Epidermal melanocyte (primary cell): ENCODE results near the gene GLB1L.
"Not testable (repeated sequence)": the region's sequence is repeated elsewhere in the genome, so short reads cannot be mapped to it uniquely, and the experiment has no call there.

Source experiments
- DNase-seq: peaks from one replicate; pipeline ENCODE4 v3.0.0; 2011; ENCODE audit warnings: low spot score; ENCODE audit not compliant: insufficient read length

GLB1L gene

DNA sequence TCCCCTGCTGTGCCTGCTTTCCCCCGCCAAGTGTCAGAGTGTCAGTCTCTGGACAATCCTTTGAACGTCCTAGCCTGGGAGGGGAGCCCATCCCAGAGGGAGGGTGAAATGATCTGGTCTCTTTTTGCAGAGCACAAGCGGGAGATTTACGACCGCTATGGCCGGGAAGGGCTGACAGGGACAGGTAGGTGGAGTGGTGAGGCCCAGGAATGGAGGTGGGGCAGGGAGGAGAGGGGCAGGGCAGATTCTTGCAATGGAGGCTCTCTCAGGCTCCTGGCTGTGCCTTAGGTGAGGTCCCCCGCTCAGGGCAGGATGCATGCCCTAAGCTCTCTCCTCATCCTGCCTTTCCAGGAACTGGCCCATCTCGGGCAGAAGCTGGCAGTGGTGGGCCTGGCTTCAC, 36.3 kb upstream of the GLB1L start:
- no peak for DNase-seq

DNA sequence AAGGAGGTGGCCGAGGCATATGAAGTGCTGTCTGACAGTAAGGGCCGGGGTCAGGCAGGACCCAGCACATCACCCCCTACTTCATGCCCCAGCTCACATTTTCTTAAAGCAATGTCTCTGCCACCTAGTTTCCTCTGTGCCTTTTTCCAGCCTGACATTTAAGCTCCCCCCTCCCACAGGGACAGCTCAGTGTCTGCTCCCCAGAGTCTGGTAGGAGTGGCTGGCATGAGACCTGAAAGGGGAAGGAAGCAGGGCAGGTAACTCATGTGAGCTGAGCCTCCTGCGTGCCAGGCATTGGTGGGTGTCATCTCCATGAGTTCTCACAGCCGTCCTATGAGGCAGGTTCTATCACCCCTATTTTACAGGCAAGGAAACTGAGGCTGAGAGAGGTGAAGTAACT, 35.4 kb upstream of the GLB1L start:
- DNase-seq, result no peak

DNA sequence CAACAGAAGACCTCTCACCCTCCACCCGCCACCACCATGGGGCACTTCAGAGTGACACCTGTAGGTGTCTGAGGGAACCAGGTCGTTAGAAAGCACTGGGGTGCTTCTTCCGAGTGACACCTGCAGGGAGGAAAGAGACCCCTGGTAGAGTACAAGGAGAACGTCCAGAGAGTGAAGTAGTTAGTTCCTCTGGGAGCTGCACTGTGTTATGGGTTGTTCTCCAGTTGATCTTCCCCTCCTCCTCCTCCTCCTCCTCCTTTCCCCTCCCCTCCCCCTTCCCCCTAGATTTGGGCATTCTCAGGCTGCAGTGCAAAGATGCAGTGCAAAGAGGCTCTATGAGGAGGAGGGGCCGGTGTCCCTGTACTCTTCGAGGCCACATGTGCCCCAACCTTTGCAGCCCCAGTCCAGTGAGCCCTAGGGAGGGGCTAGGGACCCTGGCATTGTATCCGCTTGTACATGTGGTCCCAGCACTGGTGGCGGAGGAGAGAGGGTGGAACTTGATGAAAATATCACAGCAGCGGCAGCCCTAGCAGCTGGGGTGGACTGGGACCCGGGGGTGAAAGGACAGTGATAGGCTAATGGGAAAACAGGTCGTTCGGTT, 34.8 kb upstream of the GLB1L start:
- DNase-seq, result no peak

DNA sequence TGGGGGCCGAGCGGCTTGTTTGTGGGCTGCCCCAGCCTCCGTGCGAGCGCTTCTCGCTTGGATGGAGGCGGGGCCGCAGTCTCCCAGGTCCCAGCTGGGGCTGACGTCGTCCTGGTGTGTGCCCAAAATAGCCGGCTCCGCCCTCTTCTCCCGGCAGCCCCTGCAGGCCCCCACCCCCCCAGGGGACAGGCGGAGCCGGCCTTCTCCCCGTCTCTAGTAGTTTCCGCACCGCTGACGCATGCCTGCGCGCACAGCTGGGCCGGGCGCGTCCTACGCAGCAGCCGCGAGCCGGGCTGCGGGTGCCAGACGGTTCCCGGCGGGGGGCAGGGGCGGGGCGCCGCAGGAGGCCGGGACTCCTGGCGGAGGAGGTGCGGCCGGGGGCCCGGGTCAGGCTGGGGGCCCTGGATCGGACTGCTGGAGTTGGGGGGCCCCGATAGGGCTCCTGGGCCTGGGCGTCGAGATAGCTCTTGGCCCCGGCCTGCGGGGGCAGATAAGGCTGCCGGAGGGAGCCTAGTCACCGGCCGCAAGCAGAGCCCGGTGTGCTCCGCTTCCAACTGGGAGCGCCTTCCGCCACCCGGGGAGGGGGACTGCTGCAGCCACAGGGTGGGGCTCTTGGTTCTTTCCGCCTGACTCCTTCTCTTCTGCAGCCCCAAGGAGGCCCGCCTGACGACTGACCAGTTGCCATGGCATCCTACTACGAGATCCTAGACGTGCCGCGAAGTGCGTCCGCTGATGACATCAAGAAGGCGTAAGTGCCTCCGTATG, 34.1 kb upstream of the GLB1L start, which contains the start of gene DNAJB2:
DNAJB2 (plus strand) TSS at position 216 of the 765 bp plus-strand sequence; CDS start at position 684, 468 bp downstream.
- DNase-seq, result peak; percentile 99

DNA sequence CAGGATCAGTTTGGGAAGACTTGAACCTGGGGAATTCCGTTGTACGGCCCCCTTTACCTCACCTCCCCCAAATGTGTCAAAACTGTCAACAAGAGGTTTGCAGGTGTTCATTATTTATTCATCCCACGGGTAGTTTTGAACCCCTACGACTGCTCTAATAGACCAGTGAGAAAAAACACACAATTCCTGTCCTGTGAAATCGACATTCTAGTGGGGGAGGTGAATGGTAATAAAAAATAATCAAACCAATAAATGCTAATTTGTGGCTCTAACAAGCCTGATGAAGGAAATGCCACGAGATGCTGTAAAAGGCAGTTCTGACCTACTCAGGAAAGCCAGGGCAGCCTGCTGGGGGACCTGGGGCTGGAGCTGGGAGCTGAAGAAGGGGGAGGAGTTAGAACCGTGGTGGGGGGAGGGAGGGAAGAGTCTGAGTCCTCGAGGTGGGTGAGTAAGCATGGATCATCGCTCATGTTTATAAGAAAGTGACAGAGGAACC, 33.5 kb upstream of the GLB1L start:
- no peak for DNase-seq

DNA sequence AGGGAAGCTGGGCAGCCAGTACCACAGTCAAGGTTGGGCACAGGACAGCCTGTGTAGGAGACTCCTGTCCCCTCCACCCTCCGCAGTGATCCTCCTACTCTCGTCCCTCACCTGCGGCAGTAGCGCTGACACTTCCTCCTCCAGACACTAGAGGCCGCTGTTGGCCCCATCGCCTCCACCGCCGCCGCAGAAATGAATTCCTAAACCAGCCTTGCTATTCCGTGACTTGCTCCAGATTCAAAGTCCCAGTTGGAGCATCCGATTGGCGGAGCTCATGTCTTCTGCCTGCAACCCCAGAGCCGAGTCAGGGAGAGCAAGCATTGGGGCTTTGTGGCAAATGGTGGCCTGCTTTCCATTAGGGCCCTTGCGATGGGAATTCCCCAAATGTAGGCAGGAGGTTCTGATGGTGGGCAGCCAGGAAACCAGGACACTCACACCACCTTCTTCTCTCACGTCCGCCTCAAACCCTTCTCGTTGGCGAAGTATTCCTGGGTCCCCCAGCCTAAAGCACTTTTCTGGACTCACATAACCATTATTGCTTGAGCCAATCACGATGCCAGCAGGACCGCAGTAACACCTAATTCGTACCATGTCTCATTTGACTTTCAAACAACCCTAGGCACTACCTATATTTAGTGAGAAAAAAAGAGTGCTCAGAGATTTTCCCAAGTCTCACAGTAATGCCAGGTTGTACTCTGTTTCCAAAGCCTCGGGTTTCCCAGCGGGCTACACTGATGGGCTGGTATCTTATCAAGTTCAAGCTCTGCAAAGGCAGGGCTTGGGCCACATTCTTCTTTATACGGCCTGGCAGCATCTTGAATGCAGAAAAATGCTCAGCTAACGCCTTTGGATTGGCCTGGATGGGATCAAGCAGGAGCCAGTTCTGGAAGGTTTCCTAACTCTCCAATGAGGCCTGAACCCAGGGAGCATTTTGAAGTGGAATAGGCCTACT, 32.7 kb upstream of the GLB1L start:
- peak; percentile 60 for DNase-seq

DNA sequence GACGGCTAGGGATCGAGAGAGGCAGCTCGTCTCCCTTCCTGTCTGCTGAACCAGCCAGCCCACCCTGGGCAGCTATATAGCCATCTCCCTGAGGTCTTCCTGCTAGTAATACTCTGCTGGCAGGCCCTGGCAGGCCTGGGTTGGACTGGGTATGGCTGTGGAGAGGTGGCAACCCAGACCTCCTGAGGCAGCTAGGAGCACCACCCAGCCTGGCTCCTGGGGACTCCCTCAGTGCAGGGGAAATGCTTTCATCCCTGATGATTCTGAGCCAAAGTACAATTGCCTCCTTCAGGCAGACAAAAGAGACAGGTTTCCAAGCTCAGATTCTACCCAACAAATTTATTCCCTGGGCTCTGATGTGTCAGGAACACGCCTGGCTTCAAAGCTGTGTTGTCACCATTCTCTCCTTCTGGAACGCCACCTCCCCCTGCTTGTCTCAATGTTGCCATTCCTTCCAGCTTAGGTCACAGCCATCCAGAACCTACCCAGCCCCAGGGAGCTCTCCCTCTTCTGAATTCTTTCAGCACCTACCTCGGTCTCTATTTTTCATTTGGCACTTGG, 29.2 kb upstream of the GLB1L start:
- DNase-seq, result no peak

DNA sequence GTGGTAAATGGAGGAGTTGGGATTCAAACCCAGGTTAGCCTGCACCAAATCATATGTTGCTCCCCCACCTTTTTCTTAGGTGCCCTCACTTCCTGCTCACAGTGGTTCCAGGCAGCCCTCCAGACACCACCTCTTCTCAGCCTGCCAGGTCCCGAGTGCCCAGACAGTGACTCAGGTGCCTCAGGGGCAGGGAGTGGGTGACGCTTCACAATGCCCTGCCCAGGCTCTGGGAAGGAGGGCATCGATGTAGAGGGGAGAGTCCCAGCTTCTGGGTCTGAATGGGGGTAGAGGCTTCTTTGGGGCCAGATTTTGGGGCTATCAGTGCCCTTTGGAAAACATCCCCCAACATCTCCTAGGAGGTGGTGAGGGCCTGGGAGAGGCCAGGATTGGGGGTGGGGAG, 28.7 kb upstream of the GLB1L start:
- no peak for DNase-seq

DNA sequence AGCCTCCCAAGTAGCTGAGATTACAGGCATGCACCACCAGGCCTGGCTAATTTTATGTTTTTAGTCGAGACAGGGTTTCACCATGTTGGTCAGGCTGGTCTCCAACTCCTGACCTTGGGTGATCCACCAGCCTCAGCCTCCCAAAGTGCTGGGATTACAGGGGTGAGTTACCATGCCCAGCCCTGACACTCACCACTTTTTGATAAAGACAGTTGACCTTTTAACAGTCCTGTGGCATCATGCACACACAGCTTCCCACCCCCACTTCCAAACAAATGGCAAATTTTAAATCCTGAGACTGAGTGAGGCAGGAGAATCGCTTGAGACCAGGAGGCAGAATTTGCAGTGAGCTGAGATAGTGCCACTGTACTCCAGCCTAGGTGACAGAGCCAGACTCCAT, 27.8 kb upstream of the GLB1L start:
- DNase-seq, result no peak

DNA sequence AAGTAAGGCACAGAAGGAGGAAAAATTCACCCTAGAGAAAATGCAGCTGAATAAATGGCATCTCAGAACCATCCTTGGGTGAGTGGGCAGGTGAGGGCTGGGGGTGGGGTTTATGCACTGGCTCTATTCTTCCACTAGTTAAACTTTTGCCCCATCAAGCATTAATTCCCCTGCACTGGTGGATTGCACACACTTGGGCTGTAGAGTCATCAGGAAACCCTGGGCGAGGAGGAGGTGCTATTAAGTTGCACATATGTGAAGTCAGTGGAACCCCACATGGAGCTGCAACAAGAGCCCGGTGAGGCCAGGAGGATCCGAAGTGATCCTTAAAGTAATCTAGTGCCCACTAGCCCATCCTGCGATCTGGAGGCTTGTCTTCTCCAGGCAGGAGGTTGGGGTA, 27.1 kb upstream of the GLB1L start:
- no peak for DNase-seq

DNA sequence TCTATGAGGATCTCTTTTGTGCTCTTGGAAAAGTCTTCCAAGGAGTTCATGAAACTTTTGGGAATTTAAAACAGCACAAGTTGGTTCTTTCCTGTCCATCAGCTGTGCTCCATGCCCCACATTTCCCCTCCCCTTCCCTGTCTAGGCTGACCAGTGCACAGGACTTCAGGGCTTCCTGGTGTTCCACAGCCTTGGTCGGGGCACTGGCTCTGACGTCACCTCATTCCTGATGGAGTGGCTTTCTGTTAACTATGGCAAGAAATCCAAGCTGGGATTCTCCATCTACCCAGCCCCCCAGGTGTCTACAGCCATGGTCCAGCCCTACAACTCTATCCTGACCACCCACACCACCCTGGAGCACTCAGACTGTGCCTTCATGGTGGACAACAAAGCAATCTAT, 25.8 kb upstream of the GLB1L start:
- no peak for DNase-seq

DNA sequence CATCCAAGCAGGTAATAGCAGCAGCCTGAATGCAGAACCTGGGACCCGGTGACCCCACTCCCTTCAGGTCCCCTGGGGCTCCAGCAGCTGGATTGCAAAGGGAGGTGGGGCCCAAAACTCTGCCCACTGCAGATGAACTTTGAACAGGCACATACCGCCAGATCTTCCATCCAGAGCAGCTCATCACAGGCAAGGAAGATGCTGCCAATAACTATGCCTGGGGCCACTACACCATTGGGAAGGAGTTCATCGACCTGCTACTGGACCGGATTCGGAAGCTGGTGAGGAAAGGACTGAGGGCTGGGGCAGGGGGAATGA, 24.8 kb upstream of the GLB1L start:
- DNase-seq, result no peak

DNA sequence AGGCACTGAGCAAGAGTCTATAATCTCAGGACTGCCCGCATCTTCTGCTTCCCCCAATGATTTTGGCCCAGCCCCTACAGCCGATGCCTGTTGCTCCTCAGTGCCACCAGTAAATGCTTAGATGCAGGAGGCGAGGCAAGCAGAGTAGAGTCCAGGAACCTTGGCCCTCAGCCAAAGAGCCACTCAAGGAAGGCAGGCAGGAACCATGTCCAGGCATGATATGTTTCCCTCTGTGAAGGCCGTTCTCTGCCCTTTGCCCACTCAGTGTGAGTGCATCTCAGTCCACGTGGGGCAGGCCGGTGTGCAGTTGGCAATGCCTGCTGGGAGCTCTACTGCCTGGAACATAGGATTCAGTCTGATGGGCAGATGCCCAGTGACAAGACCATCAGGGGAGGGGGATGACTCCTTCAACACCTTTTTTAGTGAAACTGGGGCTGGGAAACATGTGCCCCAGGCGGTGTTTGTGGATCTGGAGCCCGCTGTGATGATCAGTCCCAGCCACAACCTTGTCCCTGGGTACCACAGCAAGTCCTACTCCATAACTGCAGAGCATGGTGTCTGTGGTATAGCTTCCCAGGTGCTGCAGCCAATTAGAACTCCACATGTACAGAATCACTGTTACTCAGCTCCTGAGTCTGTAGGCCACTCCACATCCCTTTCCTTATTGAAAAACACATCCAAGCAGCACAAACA, 24.3 kb upstream of the GLB1L start:
- DNase-seq, result no peak

DNA sequence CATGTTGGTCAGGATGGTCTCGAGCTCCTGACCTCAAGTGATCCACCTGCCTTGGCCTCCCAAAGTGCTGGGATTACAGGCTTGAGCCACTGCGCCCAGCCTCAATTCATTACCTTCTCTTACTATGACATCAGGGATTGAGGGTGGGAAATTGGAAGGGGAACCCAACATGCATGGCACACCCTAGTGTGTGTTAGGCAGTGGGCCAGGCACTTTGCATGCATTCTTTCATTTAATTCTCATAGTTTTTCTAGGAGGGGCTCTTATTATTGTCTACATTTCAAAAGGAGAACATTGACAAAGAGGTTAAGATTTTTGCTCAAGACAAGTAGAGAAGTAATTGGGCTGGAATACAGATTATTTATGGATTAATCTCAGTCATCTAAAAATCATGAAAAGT, 23.1 kb upstream of the GLB1L start:
- no peak for DNase-seq

DNA sequence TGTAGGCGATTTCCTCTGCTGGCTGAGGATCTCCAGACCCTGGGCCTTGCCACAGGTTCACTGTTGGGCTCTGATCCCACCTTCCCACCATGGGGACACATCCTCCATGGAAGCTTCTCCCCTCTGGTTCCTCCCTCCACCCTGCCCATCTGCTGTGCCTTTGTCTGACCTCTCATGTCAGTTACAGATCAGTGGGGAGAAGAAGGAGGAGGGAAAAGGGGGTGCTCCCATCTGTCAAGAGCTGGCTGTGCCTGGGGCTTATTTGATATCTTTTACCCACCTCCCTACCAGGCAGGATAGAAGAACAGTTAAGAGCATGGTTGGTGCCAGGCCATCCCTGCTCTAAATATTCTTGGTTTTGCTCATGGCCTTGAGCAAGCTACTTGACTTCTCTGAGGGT, 21.6 kb upstream of the GLB1L start:
- DNase-seq, result no peak

DNA sequence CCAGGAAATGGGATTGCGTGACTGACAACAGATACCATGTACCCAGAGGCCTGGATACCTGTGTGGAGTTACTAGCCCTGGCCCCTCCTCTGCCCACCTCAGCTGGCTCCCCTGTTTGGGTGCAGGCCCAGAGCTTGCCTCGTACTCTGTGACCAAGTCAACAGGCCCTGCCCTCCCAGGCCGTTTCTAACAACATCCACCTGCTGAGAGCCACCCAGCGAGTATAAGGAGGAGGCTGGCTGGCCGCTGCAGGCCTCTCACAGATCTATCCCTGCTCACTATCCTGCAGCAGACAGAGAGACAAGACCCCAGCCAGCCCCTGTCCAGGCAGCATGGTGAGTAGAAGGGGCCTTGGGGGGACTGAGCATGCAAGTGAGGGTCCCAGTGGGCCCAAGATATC, 21.0 kb upstream of the GLB1L start:
- DNase-seq, result no peak

DNA sequence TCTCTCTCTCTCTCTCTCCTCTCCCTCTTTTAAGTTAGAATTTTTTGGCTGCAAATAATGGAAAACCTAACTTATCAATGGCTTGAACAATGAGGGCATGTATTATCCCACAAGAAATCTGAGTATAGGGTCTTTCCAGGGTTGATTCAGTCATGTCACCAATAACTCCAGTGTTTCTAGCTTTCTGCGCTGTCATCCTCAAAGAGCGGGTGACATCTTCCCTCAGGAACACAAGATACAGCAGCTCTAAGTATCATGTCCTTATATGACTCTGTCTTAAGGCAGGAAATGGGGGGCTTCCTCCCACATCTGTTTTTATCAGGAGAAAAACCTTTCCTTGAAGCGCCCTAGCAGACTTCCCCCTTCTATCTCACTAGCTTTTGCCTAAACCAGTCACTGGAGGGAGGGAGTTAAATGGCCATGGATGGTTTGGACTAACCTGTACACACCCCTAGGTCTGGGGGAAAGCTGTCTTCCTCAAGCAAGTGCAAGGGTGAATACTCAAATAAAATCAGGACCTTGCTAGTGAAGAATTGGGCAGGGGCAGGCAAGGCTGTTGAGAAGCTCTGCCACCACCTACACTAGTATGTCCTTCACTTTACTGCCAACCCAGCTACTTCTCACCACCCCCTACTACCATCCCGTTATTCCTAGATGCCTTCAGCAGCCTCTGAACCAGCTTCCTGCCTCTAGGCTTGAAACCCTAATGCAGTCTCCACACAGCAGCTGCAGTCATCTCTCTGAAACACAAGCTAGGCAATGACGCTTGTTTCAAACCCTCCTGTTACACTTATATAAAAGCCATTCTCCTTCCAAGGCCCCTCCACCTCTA, 16.0 kb upstream of the GLB1L start:
- no peak for DNase-seq

DNA sequence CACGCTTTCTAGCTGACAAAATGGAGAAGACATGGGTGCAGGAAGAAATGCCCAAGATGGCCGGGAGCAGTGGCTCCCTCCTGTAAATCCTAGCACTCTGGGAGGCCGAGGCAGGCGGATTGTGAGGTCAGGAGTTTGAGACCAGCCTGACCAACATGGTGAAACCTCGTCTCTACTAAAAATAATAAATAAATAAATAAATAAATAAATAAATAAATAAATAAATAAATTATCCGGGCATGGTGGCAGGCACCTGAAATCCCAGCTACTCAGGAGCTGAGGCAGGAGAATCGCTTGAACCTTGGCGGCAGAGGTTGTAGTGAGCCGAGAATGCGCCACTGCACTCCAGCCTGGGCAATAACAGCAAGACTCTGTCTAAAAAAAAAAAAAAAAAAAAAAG, 13.7 kb upstream of the GLB1L start:
- not testable (repeated sequence) for DNase-seq

DNA sequence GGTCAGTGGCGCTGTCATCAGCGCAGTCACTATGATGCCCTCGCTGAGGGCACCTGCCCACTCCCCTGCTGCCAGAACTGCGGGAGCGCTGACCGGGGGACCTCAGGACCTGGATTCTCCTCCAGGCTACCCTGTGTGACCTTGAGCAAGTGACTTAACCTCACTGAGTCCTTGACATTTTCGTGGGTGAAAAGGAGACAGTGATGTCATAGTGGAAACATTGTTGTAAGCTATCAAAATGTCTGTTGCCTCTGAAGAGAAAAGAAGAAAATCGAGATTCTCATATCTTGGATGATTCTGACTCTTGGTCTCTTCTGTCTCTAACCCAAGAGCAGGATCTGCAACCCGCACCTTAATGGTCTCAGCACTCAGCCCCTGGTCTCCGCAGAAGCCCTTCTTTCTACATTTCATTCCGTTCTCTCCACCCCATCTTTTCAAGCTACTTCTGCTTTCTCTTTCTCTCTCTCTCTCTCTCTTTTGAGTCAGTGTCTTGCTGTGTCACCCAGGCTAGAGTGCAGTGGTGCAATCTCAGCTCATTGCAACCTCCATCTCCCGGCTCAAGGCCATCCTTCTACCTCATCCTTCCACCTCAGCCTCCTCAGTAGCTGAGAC, 9.5 kb upstream of the GLB1L start:
- no peak for DNase-seq
